ENCODE data around the gene ASCC1.
"Not testable (repeated sequence)": the region's sequence is repeated elsewhere in the genome, so short reads cannot be mapped to it uniquely, and the experiment has no call there.

The ASCC1 gene

DNA sequence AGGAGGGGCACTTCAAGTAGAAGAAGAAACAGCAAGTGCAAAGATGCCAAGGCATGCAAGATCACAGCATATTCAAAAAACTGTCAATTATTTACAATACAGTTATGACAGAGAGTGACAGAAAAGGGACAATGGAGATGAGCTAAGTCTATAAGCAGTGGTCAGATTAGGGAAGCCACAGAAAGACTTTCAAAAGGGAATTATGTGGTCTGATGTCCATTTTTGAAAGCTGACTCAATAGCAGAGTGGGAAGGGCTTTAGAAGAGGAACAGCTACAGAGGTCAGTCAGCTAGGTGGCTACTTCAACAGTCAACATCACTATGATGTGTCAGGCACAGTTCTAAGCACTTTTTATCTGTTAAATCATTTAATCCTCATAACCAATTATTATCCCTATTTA lies 82.6 kb downstream of the ASCC1 start:
- no peak for DNase-seq (ENCODE audit: extremely low read depth in 1 of 2, low read depth in 1 of 2)

DNA sequence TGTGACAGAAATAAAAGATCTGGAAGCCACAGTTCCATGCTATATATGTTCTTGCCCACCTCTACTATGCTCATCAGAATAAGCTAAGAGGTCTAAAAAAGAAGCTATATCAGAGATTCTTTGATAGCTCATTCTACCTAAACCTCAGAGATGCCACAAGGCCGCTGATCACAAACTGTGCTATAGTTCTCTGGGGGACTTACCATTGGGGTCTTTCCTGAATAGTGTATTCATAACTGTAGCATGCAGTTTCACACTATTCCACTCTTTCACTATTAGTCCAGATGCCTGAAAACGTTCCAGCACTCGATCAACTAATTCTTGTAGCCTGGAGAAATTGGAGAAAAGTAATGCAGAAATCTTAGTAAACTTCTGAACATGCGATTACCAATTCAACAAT lies 83.2 kb downstream of the ASCC1 start:
- DNase-seq (ENCODE audit: extremely low read depth in 1 of 2, low read depth in 1 of 2) = no peak

DNA sequence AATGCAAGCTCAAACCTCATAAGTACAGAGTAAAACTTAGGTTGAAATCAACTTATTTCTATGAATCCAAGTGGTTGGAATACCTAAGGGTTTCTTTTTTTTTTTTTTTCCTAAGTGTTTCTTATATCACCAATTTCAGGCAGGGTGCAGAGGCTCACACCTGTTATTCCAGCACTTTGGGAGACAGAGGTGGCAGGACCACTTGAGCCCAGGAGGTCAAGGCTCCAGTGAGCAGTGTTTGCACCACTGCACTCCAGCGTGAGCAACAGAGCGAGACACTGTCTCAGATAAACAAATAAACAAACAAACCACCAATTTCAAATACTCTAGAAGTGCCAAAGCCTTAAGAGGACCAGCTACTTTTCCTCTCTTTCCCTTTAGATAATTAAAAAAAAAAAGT lies 88.5 kb downstream of the ASCC1 start:
- DNase-seq (ENCODE audit: extremely low read depth in 1 of 2, low read depth in 1 of 2) = no peak

DNA sequence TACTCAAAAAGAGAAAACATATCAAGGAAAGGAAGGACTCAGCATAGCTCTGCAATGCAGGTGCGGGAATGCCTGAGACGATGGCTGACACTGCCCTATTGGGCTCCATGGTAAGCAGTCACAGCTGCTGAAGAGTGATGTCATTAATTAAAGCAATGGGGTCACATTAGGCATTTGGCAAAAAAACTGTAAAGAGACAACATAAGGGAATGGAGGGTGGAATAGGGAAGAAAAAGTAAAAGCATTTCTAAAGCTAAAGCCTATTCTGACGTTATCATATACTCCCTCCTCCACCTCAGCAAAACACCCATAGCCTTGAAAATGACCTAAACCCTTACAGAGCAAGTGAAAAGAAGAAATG lies 89.2 kb downstream of the ASCC1 start:
- no peak for DNase-seq (ENCODE audit: extremely low read depth in 1 of 2, low read depth in 1 of 2)

- DNase-seq (ENCODE audit: extremely low read depth in 1 of 2, low read depth in 1 of 2) = no peak
These were observed 89.7 kb downstream of the ASCC1 start for GRCh38 chr10:72126184-72126871.

DNA sequence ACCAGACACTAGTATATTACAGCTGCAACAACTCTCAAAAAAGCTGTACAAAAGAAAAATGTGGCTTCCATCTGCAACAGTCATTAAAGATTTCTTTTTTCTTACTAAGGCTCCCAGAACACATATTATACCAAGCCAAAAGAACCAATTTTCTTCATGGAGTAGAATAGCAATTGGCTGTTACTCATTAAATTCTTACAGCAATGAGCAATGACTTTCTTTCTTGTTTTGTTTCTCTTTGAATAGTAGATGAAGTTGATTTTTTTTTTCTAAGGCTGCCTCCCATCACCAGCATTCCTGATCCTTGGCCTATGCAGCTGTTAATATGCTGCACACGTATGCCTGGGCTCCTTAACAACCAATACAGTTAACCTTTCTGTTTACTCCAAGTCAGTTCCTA lies 91.1 kb downstream of the ASCC1 start:
- DNase-seq (ENCODE audit: extremely low read depth in 1 of 2, low read depth in 1 of 2) = no peak

DNA sequence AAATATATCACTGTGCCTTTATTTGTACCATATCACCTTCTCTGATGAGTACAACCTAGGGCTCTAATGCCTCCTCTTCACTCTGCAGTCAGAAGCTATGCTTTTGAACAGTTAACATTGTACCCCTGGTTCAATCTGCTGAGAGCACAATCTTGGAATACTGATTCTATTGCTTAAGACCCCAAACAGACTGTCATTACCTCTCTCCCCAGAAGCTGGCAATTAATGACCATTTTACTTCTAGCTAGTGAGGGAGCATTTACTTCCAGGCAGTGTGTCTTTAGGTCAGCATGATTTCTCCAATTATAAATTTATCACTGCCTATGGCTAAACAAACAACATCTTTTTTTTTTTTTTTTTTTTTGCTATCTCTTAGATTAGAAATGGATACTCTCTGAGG lies 91.7 kb downstream of the ASCC1 start:
- DNase-seq (ENCODE audit: extremely low read depth in 1 of 2, low read depth in 1 of 2) = no peak

DNA sequence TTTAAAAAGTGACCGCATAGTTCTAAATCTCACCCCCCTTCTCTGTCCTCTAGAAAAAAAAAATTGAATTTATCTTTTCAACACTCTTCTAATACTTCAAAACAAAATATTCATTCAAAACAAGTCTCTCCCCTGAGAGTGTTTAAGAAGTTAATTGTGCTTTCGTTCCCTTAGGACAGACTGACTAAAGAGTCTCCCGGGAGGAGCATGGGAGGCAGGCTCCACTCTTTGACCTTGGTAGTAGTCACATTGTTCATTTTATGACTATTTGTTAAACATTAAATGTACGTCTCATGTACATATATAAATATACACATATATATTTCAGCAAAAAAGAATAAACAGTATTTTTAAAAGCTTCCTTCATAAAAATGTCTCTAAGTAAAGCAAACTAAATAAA lies 92.5 kb downstream of the ASCC1 start:
- DNase-seq (ENCODE audit: extremely low read depth in 1 of 2, low read depth in 1 of 2) = no peak

- DNase-seq (ENCODE audit: extremely low read depth in 1 of 2, low read depth in 1 of 2) = no peak
These were observed 93.9 kb downstream of the ASCC1 start for GRCh38 chr10:72122221-72122620.

GRCh38 chr10:72121389-72121788 lies 94.7 kb downstream of the ASCC1 start:
- no peak for DNase-seq (ENCODE audit: extremely low read depth in 1 of 2, low read depth in 1 of 2)

- DNase-seq (ENCODE audit: extremely low read depth in 1 of 2, low read depth in 1 of 2) = no peak
These were observed 99.7 kb downstream of the ASCC1 start for GRCh38 chr10:72116372-72116771.

GRCh38 chr10:72114706-72115450 lies 101.2 kb downstream of the ASCC1 start:
- no peak for DNase-seq (ENCODE audit: extremely low read depth in 1 of 2, low read depth in 1 of 2)

GRCh38 chr10:72110673-72111401 lies 105.2 kb downstream of the ASCC1 start:
- no peak for DNase-seq (ENCODE audit: extremely low read depth in 1 of 2, low read depth in 1 of 2)

DNA sequence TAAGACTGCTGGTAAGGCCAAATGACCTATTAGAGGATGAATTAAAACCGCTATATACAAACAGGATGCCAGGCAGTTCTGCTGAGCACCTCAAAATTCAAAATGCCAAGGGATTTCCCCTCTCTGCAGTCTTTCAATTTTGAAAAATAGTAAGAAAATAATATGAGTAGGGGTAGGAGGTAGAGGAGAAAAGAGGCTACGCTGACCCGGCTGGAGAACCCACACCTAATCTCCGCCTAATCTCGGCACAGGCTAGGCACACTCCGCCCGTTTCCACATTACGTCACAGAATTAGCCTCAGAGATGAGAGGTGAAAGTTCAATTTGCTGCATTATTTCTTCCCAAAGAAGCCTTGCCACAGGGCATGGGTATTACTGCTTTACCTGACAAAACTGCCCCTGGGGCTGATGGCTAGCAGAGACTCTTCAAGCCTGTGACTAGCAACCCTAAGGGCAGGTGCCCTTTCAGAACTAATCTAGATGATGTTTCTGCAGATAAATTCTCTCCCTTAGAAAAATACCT lies 106.4 kb downstream of the ASCC1 start:
- no peak for DNase-seq (ENCODE audit: extremely low read depth in 1 of 2, low read depth in 1 of 2)

DNA sequence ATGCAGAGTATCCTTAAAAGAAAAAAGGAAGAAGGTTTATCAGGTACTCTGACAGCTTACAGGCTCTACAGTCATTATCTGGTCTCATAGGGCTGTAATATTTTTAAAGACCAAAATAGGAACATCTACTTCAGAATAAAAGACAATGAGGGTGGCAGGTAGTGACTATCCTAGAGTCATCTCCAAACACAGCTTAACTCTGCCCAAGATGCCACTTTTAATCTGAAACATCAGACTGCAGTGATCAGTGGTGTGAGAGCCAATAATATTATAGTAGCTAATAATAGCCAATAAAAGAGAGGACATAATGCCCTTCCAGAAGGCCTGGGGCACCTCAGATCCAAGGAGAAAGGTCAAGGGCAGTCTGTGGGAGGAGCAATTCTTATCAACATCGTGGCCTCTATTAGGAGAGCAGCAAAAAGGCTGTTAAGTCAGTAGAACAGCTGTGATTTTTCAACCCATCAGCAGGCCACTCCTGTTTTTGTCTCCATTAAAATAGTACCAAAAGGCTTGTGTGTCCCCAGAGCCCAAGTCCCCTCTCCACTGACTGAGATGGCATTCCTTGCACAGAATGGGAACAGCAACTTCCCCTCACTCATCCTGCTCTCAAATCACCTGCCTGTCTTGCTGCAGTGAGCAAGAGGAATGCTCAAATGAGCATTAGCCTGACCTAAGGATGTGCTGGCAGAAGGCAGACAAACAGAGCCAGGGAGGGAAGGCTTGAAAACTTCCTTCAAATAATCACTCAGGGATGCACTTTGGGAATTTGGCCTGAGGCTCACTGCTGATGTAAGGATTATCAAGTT lies 107.0 kb downstream of the ASCC1 start:
- no peak for DNase-seq (ENCODE audit: extremely low read depth in 1 of 2, low read depth in 1 of 2)

DNA sequence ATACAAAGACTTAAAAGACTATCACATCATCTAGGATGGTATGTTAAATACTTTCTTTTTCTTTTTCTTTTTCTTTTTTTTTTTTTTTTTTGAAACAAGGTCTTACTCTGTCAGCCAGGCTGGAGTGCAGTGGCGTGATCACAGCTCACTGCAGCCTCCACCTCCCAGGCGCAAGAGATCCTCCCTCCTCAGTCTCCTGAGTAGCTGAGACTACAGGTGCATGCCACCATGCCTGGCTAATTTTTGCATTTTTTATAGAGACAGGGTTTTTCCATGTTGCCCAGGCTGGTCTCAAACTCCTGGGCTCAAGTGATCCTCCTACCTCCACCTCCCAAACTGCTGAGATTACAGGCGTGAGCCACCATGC lies 108.1 kb downstream of the ASCC1 start:
- not testable (repeated sequence) for DNase-seq (ENCODE audit: extremely low read depth in 1 of 2, low read depth in 1 of 2)

- no peak for DNase-seq (ENCODE audit: extremely low read depth in 1 of 2, low read depth in 1 of 2)
These were observed 108.6 kb downstream of the ASCC1 start for GRCh38 chr10:72107325-72108003.

DNA sequence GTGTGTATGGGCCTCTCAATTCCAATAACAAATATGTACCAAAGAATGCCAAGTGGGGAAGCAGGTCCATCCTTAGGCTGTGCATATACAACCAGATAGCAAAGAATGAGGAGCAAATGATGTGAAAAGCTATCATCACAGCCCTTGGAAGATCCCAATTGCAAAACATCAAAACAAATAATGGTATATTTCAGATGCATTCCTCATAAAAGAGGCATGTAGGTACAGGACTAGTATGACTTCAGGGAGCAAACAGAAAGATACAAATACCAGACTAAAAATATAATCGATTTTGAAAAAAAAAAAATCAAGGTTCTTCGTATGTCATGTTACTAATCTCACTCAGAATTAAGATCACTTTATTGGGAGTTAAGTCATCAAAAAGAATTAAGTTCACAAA lies 109.2 kb downstream of the ASCC1 start:
- DNase-seq (ENCODE audit: extremely low read depth in 1 of 2, low read depth in 1 of 2) = no peak

- no peak for DNase-seq (ENCODE audit: extremely low read depth in 1 of 2, low read depth in 1 of 2)
These were observed 109.8 kb downstream of the ASCC1 start for GRCh38 chr10:72106154-72106849.

GRCh38 chr10:72105710-72106109 lies 110.4 kb downstream of the ASCC1 start:
- no peak for DNase-seq (ENCODE audit: extremely low read depth in 1 of 2, low read depth in 1 of 2)
